GM12892 (cell line): ENCODE measurements around the gene GXYLT2.

Experiments
- POLR2A ChIP-seq: IDR thresholded peaks from 2 replicates; pipeline ENCODE4 v1.6.1; 2011; ENCODE audit warnings: low read depth, low read length, control low read depth
- POLR2AphosphoS5 ChIP-seq: IDR thresholded peaks from 2 replicates; pipeline ENCODE4 v1.6.1; 2011; ENCODE audit warnings: low read depth, low read length, control low read depth

- TF ChIP-seq POLR2A = no peak
- TF ChIP-seq POLR2AphosphoS5 = no peak
Observed at GRCh38 chr3:72892870-72893269, 5.0 kb downstream of the GXYLT2 start.
